Lower leg skin (tissue), 4 donors: ENCODE data around the gene F10. TPM values are rescaled to one million over a fixed set of nuclear protein-coding genes. Genes with fewer than 3 reads are reported as not detected.
A peak's percentile ranks its signal among the peaks of the same experiment; 100 is the strongest.

Experiments
- DNase-seq, 2 donors: peaks; one replicate each; pipeline ENCODE4 v3.0.0-alpha.2; 2019; ENCODE audit warnings: low spot score in 2 of 2
- H3K4me3 ChIP-seq: fragments of 200-600 bp; sonication (generic); 2 replicates; pipeline ENCODE4 v1.5.1; 2017; ENCODE audit warnings: mild to moderate bottlenecking, low read depth; ENCODE audit not compliant: poor library complexity, severe bottlenecking
- POLR2A ChIP-seq, 2 donors: fragments of 450-650 bp; IDR thresholded peaks; one replicate each; pipeline ENCODE4 v1.6.1; 2016 to 2017; ENCODE audit warnings: antibody characterized with exemption in 2 of 2, mild to moderate bottlenecking in 1 of 2, moderate library complexity in 1 of 2
- WGBS, 2 donors: methylation state at CpG; one replicate each; pipeline ENCODE4 v1.1.5; 2018; 5-methylcytosine and 5-hydroxymethylcytosine counted together
- intact Hi-C: fragments of 100-400 bp; cut with DNase I; formaldehyde crosslinking; loops from one replicate; pipeline ENCODE4 v1.15.0; 2023; ENCODE audit warnings: low total_unique reads
- total RNA-seq, 4 donors: library from RNA; depleted of rRNA; stranded (reverse); fragments of >200 nt; gene quantifications; one replicate each; pipeline ENCODE4 v1.1.0, GENCODE V29; 2016
- TF ChIP-seq, protein P1 (sequence below), 3 donors: fragments of 450-650 bp; IDR thresholded peaks; one replicate each; pipeline ENCODE4 v1.5.1; 2016; ENCODE audit warnings: antibody characterized with exemption in 3 of 3, mild to moderate bottlenecking in 3 of 3, moderate library complexity in 2 of 3

Gene F10
- total RNA-seq, 4 donors from 2014 or later: 6.5 to 31.0 (median 9.3) TPM

DNA sequence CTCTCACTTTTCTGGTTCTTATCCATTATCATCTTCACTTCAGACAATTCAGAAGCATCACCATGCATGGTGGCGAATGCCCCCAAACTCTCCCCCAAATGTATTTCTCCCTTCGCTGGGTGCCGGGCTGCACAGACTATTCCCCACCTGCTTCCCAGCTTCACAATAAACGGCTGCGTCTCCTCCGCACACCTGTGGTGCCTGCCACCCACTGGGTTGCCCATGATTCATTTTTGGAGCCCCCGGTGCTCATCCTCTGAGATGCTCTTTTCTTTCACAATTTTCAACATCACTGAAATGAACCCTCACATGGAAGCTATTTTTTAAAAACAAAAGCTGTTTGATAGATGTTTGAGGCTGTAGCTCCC lies 2.8 kb upstream of the F10 start:
- TF ChIP-seq, protein P1, sequence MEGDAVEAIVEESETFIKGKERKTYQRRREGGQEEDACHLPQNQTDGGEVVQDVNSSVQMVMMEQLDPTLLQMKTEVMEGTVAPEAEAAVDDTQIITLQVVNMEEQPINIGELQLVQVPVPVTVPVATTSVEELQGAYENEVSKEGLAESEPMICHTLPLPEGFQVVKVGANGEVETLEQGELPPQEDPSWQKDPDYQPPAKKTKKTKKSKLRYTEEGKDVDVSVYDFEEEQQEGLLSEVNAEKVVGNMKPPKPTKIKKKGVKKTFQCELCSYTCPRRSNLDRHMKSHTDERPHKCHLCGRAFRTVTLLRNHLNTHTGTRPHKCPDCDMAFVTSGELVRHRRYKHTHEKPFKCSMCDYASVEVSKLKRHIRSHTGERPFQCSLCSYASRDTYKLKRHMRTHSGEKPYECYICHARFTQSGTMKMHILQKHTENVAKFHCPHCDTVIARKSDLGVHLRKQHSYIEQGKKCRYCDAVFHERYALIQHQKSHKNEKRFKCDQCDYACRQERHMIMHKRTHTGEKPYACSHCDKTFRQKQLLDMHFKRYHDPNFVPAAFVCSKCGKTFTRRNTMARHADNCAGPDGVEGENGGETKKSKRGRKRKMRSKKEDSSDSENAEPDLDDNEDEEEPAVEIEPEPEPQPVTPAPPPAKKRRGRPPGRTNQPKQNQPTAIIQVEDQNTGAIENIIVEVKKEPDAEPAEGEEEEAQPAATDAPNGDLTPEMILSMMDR (IDR thresholded peaks at IDR 0.05): no peak
- no peak for TF ChIP-seq POLR2A (IDR thresholded peaks at IDR 0.05)
- 80 to 91% methylated on average over 7 of the region's 7 CpGs for WGBS, 2 donors
- H3K4me3 ChIP-seq: no peak overlapping the region
- intact Hi-C loops: no loop called here
- peak in 1 of 2 donors; percentile 63 for DNase-seq

DNA sequence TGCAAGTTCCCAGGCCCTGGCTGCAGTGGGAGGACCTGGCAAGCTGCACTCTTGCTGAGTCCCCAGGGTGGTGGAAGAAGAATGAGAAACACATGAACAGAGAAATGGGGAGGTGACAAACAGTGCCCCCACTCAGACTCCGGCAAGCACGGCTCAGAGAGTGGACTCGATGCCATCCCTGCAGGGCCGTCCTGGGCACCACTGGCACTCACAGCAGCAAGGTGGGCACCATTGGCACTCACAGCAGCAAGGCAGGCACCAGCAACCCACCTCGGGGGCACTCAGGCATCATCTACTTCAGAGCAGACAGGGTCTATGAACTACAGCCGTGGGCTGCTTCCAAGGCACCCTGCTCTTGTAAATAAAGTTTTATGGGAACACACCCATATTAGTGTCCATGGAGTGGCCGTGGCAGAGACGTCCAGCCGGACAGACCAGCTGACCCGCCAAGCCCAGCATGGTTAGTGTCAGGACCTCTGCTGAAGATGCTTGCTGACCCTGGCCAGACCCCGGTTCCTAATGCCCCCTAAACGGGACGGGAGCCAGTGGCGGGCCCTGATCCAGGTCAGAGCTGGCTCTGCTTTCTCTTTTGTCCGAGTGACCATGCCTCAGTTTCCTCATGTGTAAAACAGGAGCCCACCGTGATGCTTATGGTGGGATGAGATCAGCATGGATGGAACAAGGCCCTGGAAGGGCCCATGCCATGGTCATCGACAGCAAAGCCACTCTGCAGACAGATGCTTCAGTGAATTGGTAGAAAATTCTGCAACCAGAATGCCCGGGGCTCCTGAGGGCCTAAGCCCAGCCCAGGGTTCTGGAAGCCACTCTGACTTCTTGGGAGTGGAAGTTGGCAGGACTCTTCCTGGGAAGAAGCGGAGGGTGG lies 2.1 kb upstream of the F10 start:
- intact Hi-C loops: no loop called here
- no peak for TF ChIP-seq POLR2A (IDR thresholded peaks at IDR 0.05)
- TF ChIP-seq, protein P1 (IDR thresholded peaks at IDR 0.05): no peak
- 86% methylated on average over 19 of the region's 19 CpGs for WGBS, 2 donors
- H3K4me3 ChIP-seq: no peak overlapping the region
- DNase-seq: peak in 1 of 2 donors; percentile 76

DNA sequence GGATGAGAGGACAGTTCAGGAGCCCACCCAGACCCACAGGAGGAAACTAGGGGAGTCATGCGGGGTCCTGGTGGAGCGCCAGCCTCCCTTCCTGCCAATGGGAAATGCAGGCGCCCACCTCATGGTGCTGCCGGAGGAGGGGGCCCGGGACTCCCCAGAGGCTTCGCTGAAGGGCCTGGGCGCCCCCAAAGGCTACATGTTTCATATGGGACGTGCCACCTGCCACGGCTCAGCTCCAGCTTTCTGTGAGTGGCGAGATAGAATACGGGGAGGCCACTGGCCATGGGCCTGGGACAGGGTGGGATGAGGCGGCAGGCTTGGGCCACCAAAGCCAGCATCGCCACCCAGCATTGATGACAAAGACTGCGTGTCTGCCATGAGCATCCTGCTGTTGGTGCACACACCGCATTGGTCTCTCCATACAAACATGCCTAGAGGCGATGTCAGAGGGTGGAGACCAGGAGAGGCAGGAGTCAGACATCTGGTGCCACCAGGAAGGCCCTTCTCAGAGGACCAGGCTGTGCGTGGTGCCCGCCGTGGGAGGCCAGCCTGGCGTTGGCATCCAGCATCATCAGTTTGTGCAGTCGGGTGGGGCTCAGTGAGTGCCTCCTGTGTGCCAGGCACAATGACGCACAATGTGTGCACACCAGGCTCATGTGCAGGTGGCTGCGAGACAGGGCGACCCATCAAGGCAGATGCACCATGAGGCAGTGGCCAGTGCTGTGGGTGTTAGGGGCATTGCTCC lies 1.2 kb upstream of the F10 start:
- TF ChIP-seq, protein P1 (IDR thresholded peaks at IDR 0.05): no peak
- TF ChIP-seq POLR2A (IDR thresholded peaks at IDR 0.05): no peak
- intact Hi-C loops: no loop called here
- peak in 1 of 2 donors; percentile 61 for DNase-seq
- 81 to 93% methylated on average over 19 to 22 of the region's 24 CpGs for WGBS, 2 donors
- H3K4me3 ChIP-seq: no peak overlapping the region

DNA sequence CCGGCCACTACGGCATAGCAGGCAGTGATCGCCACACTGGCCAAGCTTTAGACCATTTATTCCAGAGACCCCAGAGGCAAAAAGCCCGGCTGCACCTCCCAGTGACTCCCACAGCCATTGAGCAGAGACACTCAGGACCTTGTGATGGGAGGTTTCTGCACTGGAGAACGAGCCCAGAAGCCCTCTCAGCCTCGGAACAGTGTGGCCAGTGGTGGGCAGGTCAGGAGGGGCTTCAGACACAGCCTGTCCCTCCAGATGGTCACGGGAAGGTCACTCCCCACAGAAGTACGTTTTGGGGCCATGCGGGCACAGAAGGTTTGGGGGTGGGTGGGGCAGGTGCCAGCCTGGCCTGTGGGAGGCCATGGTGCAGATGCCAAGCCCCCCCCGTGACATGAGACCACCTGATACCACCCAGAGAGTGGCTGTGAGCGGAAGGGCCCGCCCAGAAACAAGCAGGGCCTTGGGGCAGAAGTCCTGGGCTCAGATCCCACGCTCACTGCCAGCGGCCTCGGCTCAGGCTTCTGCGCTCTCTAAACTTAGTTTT lies 599 bp upstream of the F10 start:
- DNase-seq: peak in 1 of 2 donors; percentile 76
- H3K4me3 ChIP-seq: no peak overlapping the region
- 64% methylated on average over 14 to 16 of the region's 16 CpGs for WGBS, 2 donors
- intact Hi-C loops: no loop called here
- TF ChIP-seq, protein P1 (IDR thresholded peaks at IDR 0.05): no peak
- no peak for TF ChIP-seq POLR2A (IDR thresholded peaks at IDR 0.05)

DNA sequence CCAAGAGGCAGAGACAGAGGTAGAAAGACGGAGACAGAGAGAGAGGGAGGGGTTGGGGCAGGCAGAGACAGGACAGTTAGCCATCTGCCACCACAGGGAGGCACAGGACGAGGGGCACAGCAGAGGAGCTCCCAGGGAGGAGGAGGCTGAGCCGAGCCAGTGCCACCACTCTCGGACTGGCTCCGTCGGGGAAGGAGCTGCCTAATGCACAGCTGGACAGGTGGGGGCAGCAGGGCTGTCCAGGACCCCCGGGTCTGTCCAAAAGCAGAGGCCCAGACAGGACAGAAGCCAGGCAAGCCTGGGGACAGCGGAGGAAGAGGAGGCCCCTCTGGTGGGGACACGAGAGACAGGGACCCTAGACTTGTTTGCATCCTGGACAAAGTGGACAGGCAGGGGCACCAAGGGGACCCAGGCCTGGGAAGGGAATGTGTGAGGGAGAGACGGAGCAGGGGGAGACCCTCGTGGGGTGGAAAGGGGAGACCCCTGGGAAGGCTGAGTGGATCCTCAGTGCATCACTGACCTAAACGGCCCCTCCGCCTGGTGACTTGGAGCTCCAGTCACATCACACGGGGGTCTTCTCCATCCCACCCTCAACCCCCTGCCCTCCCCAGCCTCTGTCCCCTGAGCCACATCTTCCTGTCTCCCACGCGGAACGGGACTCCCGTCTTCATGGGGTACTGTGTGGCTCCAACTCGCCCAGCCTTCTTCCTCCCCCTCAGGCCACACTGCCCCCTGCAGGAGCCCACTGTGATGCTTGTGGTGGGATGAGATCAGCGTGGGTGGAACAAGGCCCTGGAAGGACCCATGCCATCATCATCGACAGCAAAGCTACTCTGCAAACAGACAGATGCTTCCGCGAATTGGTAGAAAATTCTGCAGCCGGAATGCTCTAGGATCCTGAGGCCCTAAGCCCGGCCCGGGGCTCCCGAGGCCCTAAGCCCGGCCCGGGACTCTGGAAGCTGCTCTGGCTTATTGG lies 915 bp downstream of the F10 start:
- peak in 1 of 2 donors; percentile 82 for DNase-seq
- WGBS, 2 donors: 76% methylated on average over 29 of the region's 29 CpGs
- H3K4me3 ChIP-seq: no peak overlapping the region
- intact Hi-C loops: no loop called here
- TF ChIP-seq, protein P1 (IDR thresholded peaks at IDR 0.05): no peak
- no peak for TF ChIP-seq POLR2A (IDR thresholded peaks at IDR 0.05)
